NB4 (cell line): ENCODE measurements around the gene PNCK.

Experiments
- CTCF ChIP-seq: IDR thresholded peaks from one replicate; pipeline ENCODE4 v1.5.1; 2012; ENCODE audit warnings: low read depth, low read length
- POLR2A ChIP-seq: IDR thresholded peaks from 2 replicates; pipeline ENCODE4 v1.6.1; 2011; ENCODE audit warnings: mild to moderate bottlenecking; ENCODE audit not compliant: insufficient read length; ENCODE audit errors: extremely low read depth

GRCh38 chrX:153624196-153625091 is 49.2 kb downstream of the PNCK start:
- TF ChIP-seq CTCF (no peak), POLR2A (no peak)
